Prostate gland (tissue), 2 donors: ENCODE measurements around the gene RNF220.

Experiments
- CTCF ChIP-seq, 4 experiments: fragments of 200-600 bp in 2 of 4; fragments of 450-650 bp in 2 of 4; sonication (generic) in 2 of 4; IDR thresholded peaks; 1 replicate in 3 of 4; 2 replicates in 1 of 4; pipeline ENCODE4 v1.5.1; 2016 to 2019; ENCODE audit warnings: antibody characterized with exemption in 4 of 4, mild to moderate bottlenecking in 2 of 4, moderate library complexity in 2 of 4
- POLR2AphosphoS5 ChIP-seq: sonication (generic); formaldehyde crosslinking; IDR thresholded peaks from one replicate; pipeline ENCODE4 v1.6.1; 2017; ENCODE audit warnings: antibody characterized with exemption

- no peak for TF ChIP-seq POLR2AphosphoS5
- no peak for TF ChIP-seq CTCF (IDR thresholded peaks at IDR 0.05)
Measured at GRCh38 chr1:44484155-44484688, 79.2 kb downstream of the RNF220 start.
